ENCODE data around the gene C1orf21.

DNA sequence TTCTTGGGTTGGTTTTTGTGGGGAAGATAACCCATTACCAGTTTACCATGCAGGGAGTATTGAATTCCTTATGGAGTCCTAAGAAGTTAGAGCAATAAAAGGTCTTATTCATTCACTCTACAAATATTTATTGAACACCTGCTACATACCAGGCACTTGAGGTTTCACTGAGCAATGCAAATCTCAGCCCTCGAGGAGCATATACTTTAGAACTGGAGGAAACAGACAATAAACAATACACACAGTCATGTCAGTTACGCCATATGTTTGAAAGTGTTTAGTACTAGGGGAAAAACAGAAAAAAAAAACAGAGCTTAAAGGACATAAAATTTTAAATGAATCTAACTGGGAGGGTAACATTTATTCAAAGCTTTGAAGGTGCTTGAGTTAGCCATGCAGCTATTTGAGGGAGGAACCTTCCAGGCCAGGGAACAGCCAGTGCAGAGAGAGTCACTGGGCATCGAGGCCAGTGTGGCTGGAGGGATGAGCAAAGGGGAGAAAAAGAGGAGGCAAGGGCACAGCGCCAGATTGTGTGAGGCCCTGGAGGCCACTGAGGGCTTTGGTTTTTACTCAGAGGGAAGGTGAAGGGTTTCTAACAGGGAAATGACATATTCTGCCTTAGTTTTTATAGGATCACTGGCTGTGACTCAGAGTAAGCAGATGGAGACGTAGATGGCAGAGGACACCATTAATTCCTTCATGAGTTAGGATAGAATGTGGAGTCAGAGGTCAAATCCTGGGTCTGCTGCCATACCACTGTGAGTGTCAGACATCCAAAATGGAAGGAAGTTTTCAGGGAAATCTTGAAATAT, 32.7 kb downstream of the C1orf21 start:
- TF ChIP-seq POLR2AphosphoS5 (IDR thresholded peaks at IDR 0.05; ENCODE audit: low read depth, low read length) (no peak), TAF1 (IDR thresholded peaks at IDR 0.05; ENCODE audit: low read depth, low read length) (no peak), PAX5 (IDR thresholded peaks at IDR 0.05; ENCODE audit: insufficient read depth, low read length, severe bottlenecking) (no peak), POLR2A (IDR thresholded peaks at IDR 0.05; ENCODE audit: low read depth, low read length) (no peak)

Measured in GM12891 (cell line).